ENCODE data around the gene ZNF865.

The ZNF865 gene

GRCh38 chr19:55663846-55664536, 58.5 kb downstream of the ZNF865 start:
- DNase-seq, result no peak

- DNase-seq, result no peak
Observed at GRCh38 chr19:55666343-55667005, 61.0 kb downstream of the ZNF865 start.

Data from activated CD4-positive, alpha-beta T cell treated with anti-CD3 and anti-CD28 coated beads, Interleukin-10, Interleukin-2, amounts not matched to agents 100 ng/mL and 50 ng/mL, durations not matched to agents 16 hours and 8 hours (primary cell).